Activated T-helper 1 cell treated with Interleukin-2 at 50 U/mL for 16 hours (primary cell): ENCODE results near the gene USB1.

Source experiments
- DNase-seq: peaks from one replicate; pipeline ENCODE4 v3.0.0-alpha.2; 2020; ENCODE audit warnings: low read depth

The USB1 gene

GRCh38 chr16:58034774-58035173, 33.6 kb downstream of the USB1 start:
- no peak for DNase-seq

DNA sequence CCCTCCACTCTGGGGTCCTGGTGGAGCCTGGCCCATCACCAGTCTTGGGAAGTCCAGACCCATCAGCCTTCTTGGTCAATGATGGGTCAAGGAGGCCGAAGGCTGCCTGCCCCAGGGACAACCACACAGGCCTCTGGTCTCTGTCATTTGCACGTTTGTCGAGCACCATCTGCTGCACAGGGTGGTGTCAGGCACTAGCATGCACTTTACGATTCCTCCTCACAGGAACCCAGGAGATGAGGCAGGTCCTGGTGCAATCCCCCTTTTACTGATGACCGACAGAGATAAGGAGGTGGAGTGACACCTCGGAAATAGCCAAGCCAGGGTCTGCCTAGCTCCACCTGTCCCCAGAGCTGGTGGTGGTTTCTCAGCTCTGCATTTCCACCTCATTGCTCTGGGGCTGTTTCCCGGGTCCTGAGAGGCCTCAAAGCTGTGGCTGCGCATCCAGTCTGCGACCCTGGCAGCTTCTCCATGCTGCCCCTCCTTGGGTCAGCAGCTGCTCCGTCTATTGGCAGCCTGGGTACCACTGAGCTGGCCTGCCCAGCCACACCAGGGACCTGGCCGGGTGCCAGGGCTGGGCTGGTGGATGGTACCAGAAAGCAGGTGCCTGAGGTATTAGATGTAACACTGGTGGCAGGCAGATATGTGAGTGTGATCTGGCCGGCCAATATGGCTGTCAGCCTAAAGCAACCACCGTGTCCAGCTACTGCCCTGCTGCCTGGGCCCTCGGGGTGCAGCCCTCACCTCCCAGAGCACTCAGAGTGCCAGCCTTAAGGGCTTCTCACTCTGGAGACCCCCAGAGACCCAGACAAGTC, 34.4 kb downstream of the USB1 start:
- no peak for DNase-seq

DNA sequence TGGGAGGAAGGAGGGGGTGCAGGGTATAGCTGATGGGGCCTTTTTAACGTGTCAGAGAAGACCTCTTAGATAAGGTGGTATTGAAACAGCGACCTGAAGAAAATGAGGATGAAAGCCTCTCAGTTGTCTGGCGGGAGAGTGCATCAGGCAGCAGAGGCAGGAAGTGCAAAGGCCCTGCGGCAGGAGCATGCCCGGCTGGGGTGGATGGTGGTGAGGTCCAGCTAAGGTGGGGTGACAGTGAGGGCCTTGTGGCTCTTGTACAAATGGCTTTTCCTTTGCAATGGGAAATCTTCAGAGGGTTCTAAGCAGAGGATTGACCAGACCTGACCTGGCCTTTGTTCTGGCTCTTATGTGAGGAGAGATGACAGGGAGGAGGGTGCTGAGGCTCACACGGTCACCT, 35.7 kb downstream of the USB1 start:
- no peak for DNase-seq

DNA sequence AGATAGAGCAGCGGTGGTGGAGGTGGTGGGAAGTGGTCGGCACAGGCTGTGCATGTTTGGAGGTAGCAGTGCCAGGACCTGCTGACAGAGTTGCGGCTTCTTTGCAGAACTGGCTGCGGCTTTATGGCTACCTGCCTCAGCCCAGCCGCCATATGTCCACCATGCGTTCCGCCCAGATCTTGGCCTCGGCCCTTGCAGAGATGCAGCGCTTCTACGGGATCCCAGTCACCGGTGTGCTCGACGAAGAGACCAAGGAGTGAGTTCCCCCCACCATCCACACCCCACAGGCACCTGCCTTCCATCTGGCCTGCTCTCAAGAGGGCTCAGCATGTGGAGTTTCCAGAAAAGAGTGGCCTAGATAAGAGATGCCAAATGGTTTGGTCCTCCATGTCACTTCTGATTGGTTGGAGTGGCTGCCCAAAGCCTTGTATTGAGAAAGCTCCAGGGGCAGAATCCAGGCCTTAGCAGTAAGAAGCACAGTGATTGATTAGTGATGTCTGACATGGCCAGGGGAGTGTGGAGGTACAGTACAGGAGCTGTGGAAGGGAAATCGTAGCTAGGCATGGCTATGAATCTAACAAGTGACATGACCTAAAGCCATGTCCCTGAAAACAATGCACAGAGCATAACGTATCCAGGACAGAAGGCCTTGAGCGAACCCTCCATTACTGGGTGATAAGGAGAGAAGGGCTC, 36.3 kb downstream of the USB1 start:
- no peak for DNase-seq

- no peak for DNase-seq
Observed at GRCh38 chr16:58038219-58038641, 37.0 kb downstream of the USB1 start.

GRCh38 chr16:58039829-58040495, 38.8 kb downstream of the USB1 start:
- DNase-seq, result no peak

- DNase-seq, result no peak
Observed at GRCh38 chr16:58040496-58040846, 39.3 kb downstream of the USB1 start.

DNA sequence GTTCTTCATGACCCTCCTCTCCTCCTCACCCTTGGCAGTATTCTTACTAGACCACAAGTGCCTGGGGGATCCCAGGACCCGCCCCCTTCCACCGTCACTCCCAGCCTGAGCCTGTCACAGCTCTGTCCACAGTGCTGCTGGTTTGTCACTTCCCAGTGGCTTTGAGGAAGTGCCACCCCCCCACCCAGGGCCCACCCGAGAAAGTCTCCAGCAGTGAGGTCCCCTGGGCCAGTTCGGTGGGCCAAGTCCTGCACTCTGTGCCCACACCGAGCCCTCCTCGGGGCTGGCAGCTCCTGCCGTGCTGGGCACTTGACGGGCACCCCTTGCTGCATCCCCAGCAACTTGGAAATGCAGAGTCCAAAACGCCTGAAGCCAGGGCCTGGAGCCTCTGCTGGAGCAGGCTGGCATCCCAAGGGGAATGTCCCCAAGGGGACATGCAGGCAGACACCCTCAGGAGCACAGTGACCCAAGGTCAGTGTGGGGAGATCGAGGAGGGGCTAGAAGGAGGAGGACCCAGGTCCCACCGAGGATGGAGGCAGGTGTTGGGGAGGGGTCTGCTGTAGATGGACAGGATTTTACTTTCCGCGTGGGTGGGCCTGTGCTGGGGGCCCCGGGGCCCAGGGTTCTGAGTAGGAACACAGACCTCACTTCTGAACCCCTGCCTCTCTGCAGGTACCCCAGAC, 39.9 kb downstream of the USB1 start:
- no peak for DNase-seq

- no peak for DNase-seq
Observed at GRCh38 chr16:58041628-58041955, 40.4 kb downstream of the USB1 start.

DNA sequence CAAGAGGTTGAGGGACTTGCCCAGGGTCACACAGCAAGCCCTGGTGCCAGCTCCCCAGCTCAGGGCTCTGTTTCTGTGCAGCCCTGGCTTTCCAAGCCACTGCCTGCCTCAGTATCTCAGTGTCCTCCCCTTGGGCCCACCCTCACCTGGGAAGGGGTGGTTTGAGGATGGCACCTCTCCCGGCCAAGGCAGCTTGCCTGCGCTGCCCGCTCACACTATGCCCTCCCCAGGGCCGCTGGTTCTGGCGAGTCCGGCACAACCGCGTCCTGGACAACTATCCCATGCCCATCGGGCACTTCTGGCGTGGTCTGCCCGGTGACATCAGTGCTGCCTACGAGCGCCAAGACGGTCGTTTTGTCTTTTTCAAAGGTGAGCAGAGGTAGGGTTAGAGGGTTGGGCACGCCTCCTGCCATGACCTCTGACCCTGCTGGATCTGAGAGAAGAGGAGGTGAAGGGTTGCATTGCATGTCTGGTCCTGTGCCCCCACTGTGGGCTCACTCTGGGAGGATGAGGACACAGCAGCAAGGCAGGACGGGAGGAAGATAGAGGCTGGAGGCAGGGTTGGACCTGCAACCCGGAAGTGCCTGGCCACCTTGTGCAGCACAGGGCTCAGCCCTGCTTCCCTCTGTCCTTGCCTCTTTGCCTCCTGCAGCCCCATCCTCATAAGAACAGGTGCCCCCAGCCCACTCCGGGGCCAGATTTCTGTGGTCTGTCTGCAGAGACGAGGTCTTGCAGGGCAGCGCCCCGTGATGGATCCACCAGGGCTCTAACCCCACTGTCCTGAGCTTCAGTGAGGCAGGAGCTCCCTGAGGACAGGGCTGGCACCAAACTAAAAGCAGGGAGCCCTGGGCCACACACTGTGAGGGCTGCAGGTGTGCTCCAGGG, 41.0 kb downstream of the USB1 start:
- DNase-seq, result no peak

DNA sequence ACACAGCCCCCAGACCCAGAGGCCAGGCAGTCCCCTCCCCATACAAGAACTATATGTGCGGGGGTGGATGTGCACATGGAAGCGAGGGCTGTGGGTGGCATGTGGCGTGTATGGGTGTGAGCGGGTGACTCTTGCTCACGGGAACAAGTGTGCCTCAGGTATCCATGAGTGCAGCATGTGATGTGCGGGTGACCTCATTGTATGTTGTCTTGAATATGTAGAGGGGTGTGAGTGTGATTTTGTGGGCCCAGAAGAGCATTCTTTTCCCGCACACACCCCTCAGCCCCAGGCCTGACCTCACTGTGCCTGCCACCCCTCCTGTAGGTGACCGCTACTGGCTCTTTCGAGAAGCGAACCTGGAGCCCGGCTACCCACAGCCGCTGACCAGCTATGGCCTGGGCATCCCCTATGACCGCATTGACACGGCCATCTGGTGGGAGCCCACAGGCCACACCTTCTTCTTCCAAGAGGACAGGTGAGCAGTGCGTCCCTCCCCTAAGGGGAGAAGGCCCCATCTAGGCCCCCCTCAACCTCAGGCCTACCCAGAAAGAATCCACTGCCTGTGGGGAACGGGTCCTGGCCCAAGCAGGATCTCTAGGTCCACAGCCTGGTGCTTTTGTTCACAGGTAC, 41.8 kb downstream of the USB1 start:
- DNase-seq, result no peak

GRCh38 chr16:58043571-58044155, 42.5 kb downstream of the USB1 start:
- DNase-seq, result no peak

- DNase-seq, result no peak
Observed at GRCh38 chr16:58044266-58045019, 43.2 kb downstream of the USB1 start.

- DNase-seq, result no peak
Observed at GRCh38 chr16:58045096-58045495, 43.9 kb downstream of the USB1 start.

GRCh38 chr16:58046054-58046881, 45.1 kb downstream of the USB1 start:
- DNase-seq, result no peak

GRCh38 chr16:58046936-58047335, 45.7 kb downstream of the USB1 start:
- no peak for DNase-seq

- DNase-seq, result no peak
Observed at GRCh38 chr16:58047557-58048348, 46.5 kb downstream of the USB1 start.

- no peak for DNase-seq
Observed at GRCh38 chr16:58048494-58049231, 47.5 kb downstream of the USB1 start.
